HG03521 (cell line): ENCODE results near the gene TNRC6A.

ENCODE experiments used
- ATAC-seq: cut with Tn5 transposase; IDR thresholded peaks from one replicate; pipeline ENCODE4 v1.9.1; 2021; ENCODE audit warnings: mild to moderate bottlenecking, moderate library complexity; ENCODE audit not compliant: unreplicated experiment

Gene TNRC6A

GRCh38 chr16:24755201-24755874, 25.9 kb downstream of the TNRC6A start:
- ATAC-seq, result no peak

DNA sequence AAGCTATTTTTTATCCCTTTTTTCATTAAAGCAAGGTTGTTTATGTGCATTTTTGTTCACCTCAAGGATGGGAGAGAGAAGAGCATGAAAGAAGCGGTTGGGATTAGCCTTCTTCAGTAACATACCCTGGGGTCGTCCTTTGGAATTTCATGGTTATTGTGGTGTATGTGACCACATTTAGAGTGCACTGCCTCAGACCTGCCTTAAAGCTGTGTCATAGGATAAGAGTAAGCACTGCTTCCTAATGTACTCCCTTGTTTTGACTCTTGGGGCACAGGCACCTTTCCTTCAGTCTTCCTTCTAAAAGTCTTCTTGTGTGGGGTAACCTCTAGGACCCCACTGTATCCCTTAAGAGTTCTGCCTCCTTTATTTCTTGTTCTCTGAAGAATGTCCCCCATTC, 28.9 kb downstream of the TNRC6A start:
- ATAC-seq, result no peak

DNA sequence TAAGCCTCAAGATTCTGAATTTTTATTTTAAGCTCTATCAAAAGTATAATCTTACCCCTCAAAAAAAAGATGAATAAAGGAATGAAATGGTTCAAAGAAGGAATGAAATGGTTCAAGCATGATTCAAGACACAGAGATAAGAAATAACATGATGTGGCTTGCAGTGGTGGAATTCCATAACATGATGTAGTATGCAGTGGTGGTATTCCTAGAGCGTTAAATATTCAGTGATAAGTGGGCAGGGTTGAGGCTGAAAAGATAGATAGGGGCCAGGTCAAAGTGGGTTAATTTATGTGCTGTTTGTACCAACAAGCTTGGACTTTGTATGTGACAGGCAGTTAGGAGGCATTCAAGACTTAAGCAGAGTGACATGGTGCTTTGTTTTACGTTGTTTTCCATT, 29.6 kb downstream of the TNRC6A start:
- no peak for ATAC-seq

DNA sequence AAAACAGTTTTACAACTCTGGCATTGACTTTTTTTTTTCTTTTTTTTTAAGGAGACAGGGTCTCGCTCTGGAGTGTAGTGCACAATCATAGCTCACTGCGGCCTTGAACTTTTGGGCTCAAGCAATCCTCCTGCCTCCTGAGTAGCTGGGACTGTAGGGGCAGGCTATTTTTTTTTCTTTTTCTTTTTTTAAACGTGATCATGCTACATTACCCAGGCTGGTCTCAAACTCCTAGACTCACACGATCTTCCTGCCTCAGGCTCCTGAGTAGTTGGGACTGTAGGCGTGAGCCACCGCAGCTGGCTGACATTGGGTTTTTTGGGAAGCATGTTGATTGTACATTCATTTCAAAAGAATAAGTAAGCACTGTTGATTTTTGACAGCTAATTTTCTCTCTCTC, 32.1 kb downstream of the TNRC6A start:
- no peak for ATAC-seq

GRCh38 chr16:24764916-24765315, 35.5 kb downstream of the TNRC6A start:
- ATAC-seq, result no peak

GRCh38 chr16:24766057-24766456, 36.6 kb downstream of the TNRC6A start:
- ATAC-seq, result no peak

DNA sequence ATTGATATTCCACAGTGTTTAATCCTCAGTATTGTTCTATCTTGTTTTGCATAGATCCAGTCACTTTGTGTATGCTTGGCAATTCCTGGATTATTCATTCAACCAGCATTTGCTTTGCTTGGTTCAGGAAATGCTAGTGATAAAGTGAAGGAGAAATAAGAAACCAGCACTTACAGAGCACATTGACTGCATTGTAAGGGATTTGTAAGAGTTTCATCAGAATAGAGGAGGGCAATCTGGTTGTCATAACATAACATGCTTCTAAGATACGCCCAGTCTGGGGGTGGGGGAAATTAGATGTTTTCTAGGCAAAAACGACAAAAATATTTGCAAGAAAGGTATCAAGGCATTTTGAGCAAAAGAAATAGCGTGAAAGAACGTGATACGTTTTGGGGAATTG, 40.4 kb downstream of the TNRC6A start:
- no peak for ATAC-seq

DNA sequence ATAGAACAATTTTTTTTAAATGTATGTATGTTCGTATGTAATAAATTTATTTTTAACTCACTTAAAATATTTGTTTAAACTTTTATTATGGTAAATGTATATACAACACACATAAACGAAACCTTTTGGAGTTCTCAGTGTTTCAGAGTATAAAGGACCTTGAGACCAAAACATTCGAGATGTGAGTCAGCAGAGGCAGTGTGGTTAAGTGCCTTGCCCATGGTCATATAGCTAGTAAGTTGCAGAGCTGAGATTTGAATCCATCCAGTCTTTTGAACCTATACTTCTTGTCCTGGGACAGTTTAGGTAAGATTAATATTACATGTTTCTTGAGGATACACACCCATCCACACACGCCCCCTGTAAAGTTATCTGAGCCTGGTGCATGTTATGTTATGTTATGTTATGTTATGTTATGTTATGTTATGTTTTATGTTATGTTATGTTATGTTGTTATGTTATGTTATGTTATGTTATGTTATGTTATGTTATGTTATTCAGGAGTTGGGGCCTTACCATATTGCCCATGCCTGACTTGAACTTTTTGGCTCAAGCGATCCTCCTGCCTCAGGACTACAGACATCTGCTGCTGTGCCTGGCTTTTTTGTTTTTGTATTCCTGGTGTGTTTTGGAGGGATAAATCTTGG, 41.8 kb downstream of the TNRC6A start:
- no peak for ATAC-seq

DNA sequence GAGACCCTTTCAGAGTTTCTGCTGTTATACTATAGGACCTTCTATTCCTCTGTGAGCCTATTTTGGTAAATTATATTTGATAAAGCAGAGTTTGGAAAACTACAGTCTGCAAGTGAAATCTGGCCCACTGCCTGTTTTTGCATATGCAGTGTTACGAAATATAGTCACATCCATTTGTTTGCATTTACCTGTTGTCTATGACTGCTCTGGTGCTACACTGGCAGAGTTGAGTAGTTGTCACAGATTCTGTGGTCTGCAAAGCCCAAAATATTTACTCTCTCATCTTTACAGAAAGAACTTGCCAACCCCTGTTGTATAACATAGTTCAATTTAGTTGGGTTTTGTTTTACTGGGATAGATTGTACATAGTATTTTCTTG, 42.3 kb downstream of the TNRC6A start:
- ATAC-seq, result no peak

DNA sequence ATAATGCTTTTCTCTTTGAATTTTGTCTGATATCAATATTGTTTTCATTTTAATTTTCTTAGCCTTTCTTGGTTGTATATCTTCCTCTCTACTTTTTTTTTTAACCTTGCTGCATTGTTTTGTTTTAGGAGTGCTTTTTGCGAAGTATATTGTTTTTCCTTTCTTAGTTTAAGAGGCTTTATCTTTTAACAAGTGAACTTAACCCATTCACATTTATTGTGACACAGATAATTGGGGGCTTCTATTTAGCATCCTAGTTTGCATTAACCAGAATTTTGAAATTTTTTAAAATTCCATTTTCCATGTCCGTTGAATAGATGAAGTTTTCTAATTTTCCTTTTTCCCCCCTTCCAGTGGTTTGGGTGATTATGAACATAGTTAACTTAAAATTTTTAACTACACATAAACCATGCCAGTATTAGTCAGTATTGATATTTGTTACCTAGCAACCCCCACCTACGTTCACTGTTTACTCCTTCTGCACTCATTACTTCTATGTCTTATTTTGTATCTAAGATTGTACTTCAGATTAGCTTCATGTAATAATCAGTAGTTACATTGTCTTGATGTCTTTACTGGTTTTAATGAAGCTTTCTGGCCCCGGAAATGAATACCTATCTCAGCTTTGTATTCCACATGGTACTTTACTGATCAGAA, 44.4 kb downstream of the TNRC6A start:
- ATAC-seq, result no peak

DNA sequence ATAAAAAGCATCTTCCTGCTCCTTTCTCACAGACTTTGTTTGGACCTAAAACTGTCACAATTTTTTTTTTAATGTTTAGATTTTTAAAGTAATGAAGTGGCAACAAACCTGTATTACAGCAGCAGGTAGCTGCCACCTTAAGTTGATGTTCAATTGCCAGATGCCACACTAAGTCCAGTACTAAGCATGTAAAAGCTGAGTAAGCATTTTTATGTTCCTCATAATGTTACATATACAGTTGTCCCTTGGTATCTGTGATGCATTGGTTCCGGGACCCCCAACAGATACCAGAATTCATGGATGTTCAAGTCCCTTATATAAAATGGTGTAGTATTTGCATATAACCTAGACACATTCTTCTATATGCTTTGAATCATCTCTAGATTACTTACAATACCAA, 45.1 kb downstream of the TNRC6A start:
- ATAC-seq, result no peak

- no peak for ATAC-seq
Observed at GRCh38 chr16:24775455-24775854, 46.0 kb downstream of the TNRC6A start.

GRCh38 chr16:24776501-24777220, 47.2 kb downstream of the TNRC6A start:
- no peak for ATAC-seq

- no peak for ATAC-seq
Observed at GRCh38 chr16:24778671-24779070, 49.2 kb downstream of the TNRC6A start.

GRCh38 chr16:24781256-24781655, 51.8 kb downstream of the TNRC6A start:
- no peak for ATAC-seq

GRCh38 chr16:24784121-24784520, 54.7 kb downstream of the TNRC6A start:
- ATAC-seq, result no peak

GRCh38 chr16:24789881-24790280, 60.4 kb downstream of the TNRC6A start:
- ATAC-seq, result no peak

DNA sequence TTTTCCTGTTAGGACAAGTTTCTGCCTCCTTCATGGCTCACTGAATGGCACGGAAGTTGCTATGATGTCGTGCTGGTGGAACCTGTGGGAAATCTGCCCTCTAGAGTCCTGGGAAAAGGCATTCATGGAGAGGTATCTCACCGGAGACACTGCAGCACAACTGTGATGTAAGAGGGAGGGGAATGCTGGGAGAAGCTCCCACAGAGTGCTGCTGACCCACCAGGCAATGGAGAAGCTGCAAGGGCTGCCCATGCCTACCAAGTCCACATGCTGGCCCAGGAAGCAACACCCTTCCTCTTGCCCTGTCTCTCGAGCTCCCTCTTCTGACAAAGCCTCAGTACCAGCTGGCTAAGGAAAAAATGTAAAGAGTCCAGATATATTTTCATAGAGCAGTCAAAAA, 71.1 kb downstream of the TNRC6A start:
- ATAC-seq, result no peak

GRCh38 chr16:24801761-24802302, 72.4 kb downstream of the TNRC6A start:
- no peak for ATAC-seq

GRCh38 chr16:24805484-24805883, 76.0 kb downstream of the TNRC6A start:
- ATAC-seq, result no peak

DNA sequence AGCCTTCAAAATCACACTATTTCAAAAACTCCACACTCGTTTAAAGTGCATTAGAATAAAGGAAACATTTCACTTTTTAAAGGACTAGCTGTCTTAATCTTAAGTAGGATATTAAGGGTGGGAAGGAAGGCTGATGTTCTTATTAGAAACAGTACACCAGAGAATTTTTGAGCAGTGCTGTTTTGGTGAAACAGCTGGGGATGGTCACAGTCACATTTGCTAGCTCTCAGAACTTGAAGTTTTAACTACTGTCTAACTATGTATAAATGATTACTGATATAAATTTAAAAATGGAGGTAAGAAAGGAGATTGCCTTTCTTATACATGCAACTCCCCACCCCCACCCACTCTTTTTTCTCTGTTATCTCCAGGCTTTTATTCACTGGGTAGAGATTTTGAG, 77.8 kb downstream of the TNRC6A start:
- no peak for ATAC-seq
